Astrocyte (in vitro differentiated cells and primary cell): Measurements from ENCODE around the gene REXO2. TPM values are rescaled to one million over a fixed set of nuclear protein-coding genes. Genes with fewer than 3 reads are reported as not detected.

ENCODE experiments used
- DNase-seq: peaks from one replicate; pipeline ENCODE4 v3.0.0-alpha.2; 2010; ENCODE audit warnings: low read depth
- FAIRE-seq: peaks from 2 replicates; lab custom pipeline; 2011; peaks lifted over from hg19 to GRCh38; lab: Jason Lieb, UNC
- H2AFZ ChIP-seq: 2 replicates; pipeline ENCODE4 v1.6.0; 2012; ENCODE audit warnings: low read depth, low read length, inconsistent platforms
- H3K27ac ChIP-seq: 2 replicates; pipeline ENCODE4 v1.5.1; 2011; ENCODE audit warnings: low read depth, low read length, inconsistent platforms
- H3K27me3 ChIP-seq: 2 replicates; pipeline ENCODE4 v1.6.0; 2011; ENCODE audit warnings: low read length, inconsistent platforms; ENCODE audit not compliant: insufficient read depth
- H3K36me3 ChIP-seq: 2 replicates; pipeline ENCODE4 v1.5.1; 2011; ENCODE audit warnings: low read length, inconsistent platforms; ENCODE audit not compliant: insufficient read depth
- H3K4me1 ChIP-seq: 2 replicates; pipeline ENCODE4 v1.5.1; 2011; ENCODE audit warnings: low read length, inconsistent platforms; ENCODE audit not compliant: insufficient read depth
- H3K4me2 ChIP-seq: 2 replicates; pipeline ENCODE4 v1.6.0; 2012; ENCODE audit warnings: low read length, inconsistent platforms
- H3K4me3 ChIP-seq: 2 replicates; pipeline ENCODE4 v1.5.1; 2011; ENCODE audit warnings: low read depth, mild to moderate bottlenecking, low read length, inconsistent platforms; ENCODE audit not compliant: insufficient read depth
- H3K79me2 ChIP-seq: 2 replicates; pipeline ENCODE4 v1.6.0; 2012; ENCODE audit warnings: mild to moderate bottlenecking, low read length, inconsistent platforms; ENCODE audit not compliant: insufficient read depth
- H3K9ac ChIP-seq: 2 replicates; pipeline ENCODE4 v1.6.0; 2012; ENCODE audit warnings: mild to moderate bottlenecking, low read length, inconsistent platforms
- H3K9me3 ChIP-seq: 2 replicates; pipeline ENCODE4 v1.5.1; 2012; ENCODE audit warnings: low read depth, mild to moderate bottlenecking, low read length, inconsistent platforms; ENCODE audit not compliant: insufficient read depth
- H4K20me1 ChIP-seq: 2 replicates; pipeline ENCODE4 v1.6.0; 2012; ENCODE audit warnings: low read length, inconsistent platforms; ENCODE audit not compliant: insufficient read depth
- H3K27ac Mint-ChIP-seq: one replicate; pipeline ENCODE4 v1.8.0; 2021; ENCODE audit warnings: mild to moderate bottlenecking, mixed read lengths; ENCODE audit not compliant: unreplicated experiment
- H3K27me3 Mint-ChIP-seq: one replicate; pipeline ENCODE4 v1.8.0; 2021; ENCODE audit warnings: low read depth, mixed read lengths; ENCODE audit not compliant: unreplicated experiment
- H3K36me3 Mint-ChIP-seq: one replicate; pipeline ENCODE4 v1.8.0; 2021; ENCODE audit warnings: low read depth, mixed read lengths; ENCODE audit not compliant: unreplicated experiment
- H3K4me1 Mint-ChIP-seq: one replicate; pipeline ENCODE4 v1.8.0; 2021; ENCODE audit warnings: low read depth, mixed read lengths; ENCODE audit not compliant: unreplicated experiment
- H3K4me3 Mint-ChIP-seq: one replicate; pipeline ENCODE4 v1.8.0; 2021; ENCODE audit warnings: mild to moderate bottlenecking, moderate library complexity, mixed read lengths; ENCODE audit not compliant: unreplicated experiment
- H3K9me3 Mint-ChIP-seq: one replicate; pipeline ENCODE4 v1.8.0; 2021; ENCODE audit warnings: mild to moderate bottlenecking, mixed read lengths; ENCODE audit not compliant: unreplicated experiment
- CTCF ChIP-seq: IDR thresholded peaks from 2 replicates; pipeline ENCODE4 v1.5.1; 2011; ENCODE audit warnings: low read depth, mild to moderate bottlenecking, inconsistent platforms, low read length, moderate library complexity; ENCODE audit not compliant: insufficient read depth
- EZH2 ChIP-seq: IDR thresholded peaks from 2 replicates; pipeline ENCODE4 v1.6.1; 2012; ENCODE audit warnings: mild to moderate bottlenecking, low read length, inconsistent platforms; ENCODE audit not compliant: insufficient read depth
- total RNA-seq: library from RNA; stranded (reverse); gene quantifications from 2 replicates; pipeline ENCODE4 v1.2.1, GENCODE V29; 2021

The REXO2 gene
- total RNA-seq, 1 donor from 2014 or later, result 181 TPM

GRCh38 chr11:114426280-114426679 lies 13.0 kb upstream of the REXO2 start:
- no peaks in the 10 kb centered on the region for H3K9me3 Mint-ChIP-seq
- no peaks in the 10 kb centered on the region for H3K27me3 ChIP-seq
- H3K4me1 Mint-ChIP-seq, result no peaks in the 10 kb centered on the region
- no peaks in the 10 kb centered on the region for H3K27me3 Mint-ChIP-seq
- H3K4me3 Mint-ChIP-seq, result no peak overlapping the region
- TF ChIP-seq CTCF (no peak), EZH2 (no peak)
- H3K36me3 ChIP-seq, result no peaks in the 10 kb centered on the region
- DNase-seq (no peak), FAIRE-seq (no peak)
- no peaks in the 10 kb centered on the region for H3K9me3 ChIP-seq
- H4K20me1 ChIP-seq, result no peaks in the 10 kb centered on the region
- H3K79me2 ChIP-seq, result no peaks in the 10 kb centered on the region
- no peak overlapping the region for H2AFZ ChIP-seq
- H3K27ac ChIP-seq, result no peak overlapping the region
- H3K4me1 ChIP-seq, result no peaks in the 10 kb centered on the region
- H3K27ac Mint-ChIP-seq, result no peak overlapping the region
- H3K4me3 ChIP-seq, result no peak overlapping the region
- peaks cover 2% of the 10 kb centered on the region for H3K36me3 Mint-ChIP-seq
- H3K4me2 ChIP-seq, result no peak overlapping the region
- no peak overlapping the region for H3K9ac ChIP-seq

- H3K9ac ChIP-seq, result no peak overlapping the region
- H3K4me3 ChIP-seq, result no peak overlapping the region
- Mint-ChIP-seq H3K4me1 (no peaks in the 10 kb centered on the region), H3K36me3 (peaks cover 9% of the 10 kb centered on the region), H3K27ac (no peak overlapping the region), H3K27me3 (no peaks in the 10 kb centered on the region), H3K4me3 (no peak overlapping the region), H3K9me3 (no peaks in the 10 kb centered on the region)
- H3K79me2 ChIP-seq, result no peaks in the 10 kb centered on the region
- FAIRE-seq (no peak), DNase-seq (no peak)
- no peaks in the 10 kb centered on the region for H3K4me1 ChIP-seq
- H3K27ac ChIP-seq, result no peak overlapping the region
- no peaks in the 10 kb centered on the region for H3K9me3 ChIP-seq
- H4K20me1 ChIP-seq, result no peaks in the 10 kb centered on the region
- no peaks in the 10 kb centered on the region for H3K27me3 ChIP-seq
- no peaks in the 10 kb centered on the region for H3K36me3 ChIP-seq
- no peak overlapping the region for H3K4me2 ChIP-seq
- H2AFZ ChIP-seq, result no peak overlapping the region
- TF ChIP-seq CTCF, result no peak
- TF ChIP-seq EZH2, result no peak
These were observed 9.0 kb upstream of the REXO2 start for GRCh38 chr11:114430290-114430689.

- H3K9me3 ChIP-seq, result no peaks in the 10 kb centered on the region
- Mint-ChIP-seq H3K4me1 (peaks cover under 1% of the 10 kb centered on the region), H3K36me3 (peaks cover 9% of the 10 kb centered on the region), H3K27ac (no peak overlapping the region), H3K9me3 (no peaks in the 10 kb centered on the region), H3K4me3 (no peak overlapping the region), H3K27me3 (no peaks in the 10 kb centered on the region)
- no peaks in the 10 kb centered on the region for H3K4me1 ChIP-seq
- no peak overlapping the region for H2AFZ ChIP-seq
- H3K36me3 ChIP-seq, result no peaks in the 10 kb centered on the region
- no peaks in the 10 kb centered on the region for H3K79me2 ChIP-seq
- no peak for FAIRE-seq
- no peak overlapping the region for H3K4me2 ChIP-seq
- H4K20me1 ChIP-seq, result no peaks in the 10 kb centered on the region
- DNase-seq, result no peak
- no peak overlapping the region for H3K9ac ChIP-seq
- no peak overlapping the region for H3K4me3 ChIP-seq
- TF ChIP-seq CTCF, result no peak
- no peak for TF ChIP-seq EZH2
- no peak overlapping the region for H3K27ac ChIP-seq
- H3K27me3 ChIP-seq, result no peaks in the 10 kb centered on the region
These were observed 6.4 kb upstream of the REXO2 start for GRCh38 chr11:114432893-114433292.
